Erythroblast (primary cell): ENCODE results near the gene PDE7B.

ENCODE experiments used
- GATA1 ChIP-seq: IDR thresholded peaks from 2 replicates; pipeline ENCODE4 v1.6.1; 2011; ENCODE audit warnings: low read depth, mild to moderate bottlenecking, control low read depth, low read length, moderate library complexity
- POLR2A ChIP-seq: IDR thresholded peaks from 2 replicates; pipeline ENCODE4 v1.6.1; 2011; ENCODE audit warnings: mild to moderate bottlenecking, low read length

GRCh38 chr6:135901774-135902524 lies 50.4 kb downstream of the PDE7B start:
- TF ChIP-seq POLR2A (no peak), GATA1 (no peak)
